Right lobe of liver (tissue), 6 donors: Measurements from ENCODE around the gene COCH. TPM values are rescaled to one million over a fixed set of nuclear protein-coding genes. Genes with fewer than 3 reads are reported as not detected.
"Not testable (repeated sequence)": the region's sequence is repeated elsewhere in the genome, so short reads cannot be mapped to it uniquely, and the experiment has no call there.

Experiments used
- ATAC-seq, 4 donors: fragments of 200-7000 bp; cut with Tn5 transposase; one replicate each; pipeline ENCODE4 v1.9.1; 2020; ENCODE audit warnings: mild to moderate bottlenecking in 4 of 4, moderate library complexity in 4 of 4
- DNase-seq, 3 donors: peaks; one replicate each; pipeline ENCODE4 v3.0.0-alpha.2; 2020
- H3K27ac ChIP-seq, 3 donors: fragments of 200-600 bp; one replicate each; pipeline ENCODE4 v1.8.0; 2022
- H3K27me3 ChIP-seq, 2 donors: fragments of 200-600 bp; one replicate each; pipeline ENCODE4 v1.8.0; 2022
- H3K36me3 ChIP-seq, 4 donors: fragments of 200-600 bp; sonication (generic) in 1 of 4; one replicate each; pipeline versions ENCODE4 v1.5.1 to v1.8.0; 2017 to 2022; ENCODE audit warnings: control low read depth in 1 of 4
- H3K4me1 ChIP-seq, 4 donors: fragments of 200-600 bp; sonication (generic) in 1 of 4; one replicate each; pipeline versions ENCODE4 v1.5.1 to v1.8.0; 2017 to 2022; ENCODE audit warnings: control low read depth in 1 of 4
- H3K4me3 ChIP-seq, 3 donors: fragments of 200-600 bp; one replicate each; pipeline ENCODE4 v1.8.0; 2022
- H3K9me3 ChIP-seq, 4 donors: fragments of 200-600 bp; sonication (generic) in 1 of 4; one replicate each; pipeline versions ENCODE4 v1.5.1 to v1.8.0; 2017 to 2022; ENCODE audit warnings: control low read depth in 1 of 4
- CTCF ChIP-seq, 4 donors: fragments of 200-600 bp in 3 of 4; fragments of 450-650 bp in 1 of 4; IDR thresholded peaks; one replicate each; pipeline versions ENCODE4 v1.5.1 to v1.8.0; 2016 to 2022; ENCODE audit warnings: antibody characterized with exemption in 4 of 4, mild to moderate bottlenecking in 2 of 4
- POLR2A ChIP-seq: fragments of 450-650 bp; IDR thresholded peaks from one replicate; pipeline ENCODE4 v1.6.1; 2017; ENCODE audit warnings: antibody characterized with exemption, mild to moderate bottlenecking
- WGBS: methylation state at CpG from one replicate; pipeline ENCODE4 v1.1.6; 2018; ENCODE audit warnings: low coverage, low lambda C conversion rate; ENCODE audit not compliant: insufficient coverage; ENCODE audit errors: missing lambda C conversion rate; 5-methylcytosine and 5-hydroxymethylcytosine counted together
- intact Hi-C, 2 donors: fragments of 100-400 bp; cut with DNase I; formaldehyde crosslinking; loops; one replicate each; pipeline versions ENCODE4 v1.11.2 to v1.14.1; 2022
- total RNA-seq, 6 experiments: library from RNA; depleted of rRNA in 2 of 6; stranded (reverse); fragments of >200 nt in 2 of 6; fragmentation: NEBNext Ultra II Directional in 3 of 6; extraction: Animal tissue kit (Norgen Biotek cat#: 25700) in 3 of 6; gene quantifications; one replicate each; pipeline versions ENCODE4 v1.1.0 to v1.2.4, GENCODE V29; 2016 to 2023
- donor health status: DM: no; HTN: yes; CAD: no.
- donor health status: DM: no; HTN: no; CAD: no.
- donor health status: DM: no; HTN: no; CAD: no.
- donor health status: DM: no; HTN: yes; CAD: no.
- donor health status: DM: no; HTN: yes; CAD: no.

The COCH gene
- total RNA-seq, 6 experiments from 2014 or later, result 0.14 to 2.9 (median 0.60) TPM; not detected in 1

- no peaks in the 10 kb centered on the region for H3K9me3 ChIP-seq
- H3K27me3 ChIP-seq, result no peaks in the 10 kb centered on the region
- no peak for TF ChIP-seq CTCF (IDR thresholded peaks at IDR 0.05)
- no peak for TF ChIP-seq POLR2A
- no peaks in the 10 kb centered on the region for H3K4me1 ChIP-seq
- DNase-seq (no peak), ATAC-seq (peak in 1 of 4 donors; percentile 32)
- intact Hi-C loops, result no loop called here
- H3K36me3 ChIP-seq, result peaks cover 0 to 16% (median 4%) of the 10 kb centered on the region in 4 donors
- WGBS, result 28% methylated on average over 2 of the region's 2 CpGs
- H3K27ac ChIP-seq, result no peak overlapping the region
- no peak overlapping the region for H3K4me3 ChIP-seq
Observed at GRCh38 chr14:30915596-30915995, 41.2 kb downstream of the COCH start.

GRCh38 chr14:30921305-30921704 lies 46.9 kb downstream of the COCH start:
- H3K27ac ChIP-seq, result no peak overlapping the region
- ATAC-seq (no peak), DNase-seq (no peak)
- intact Hi-C loops, result no loop called here
- no peaks in the 10 kb centered on the region for H3K27me3 ChIP-seq
- 26% methylated on average over 1 of the region's 1 CpG for WGBS
- H3K4me1 ChIP-seq, result no peaks in the 10 kb centered on the region
- no peaks in the 10 kb centered on the region for H3K9me3 ChIP-seq
- H3K36me3 ChIP-seq, result peaks cover 0 to 4% (median under 1%) of the 10 kb centered on the region in 4 donors
- TF ChIP-seq POLR2A, result no peak
- TF ChIP-seq CTCF (IDR thresholded peaks at IDR 0.05), result no peak
- no peak overlapping the region for H3K4me3 ChIP-seq

GRCh38 chr14:30921788-30922187 lies 47.4 kb downstream of the COCH start:
- H3K27me3 ChIP-seq, result no peaks in the 10 kb centered on the region
- TF ChIP-seq CTCF (IDR thresholded peaks at IDR 0.05), result no peak
- no peak for TF ChIP-seq POLR2A
- H3K36me3 ChIP-seq, result peaks cover 0 to 4% (median under 1%) of the 10 kb centered on the region in 4 donors
- WGBS, result 92% methylated on average over 2 of the region's 2 CpGs
- H3K4me1 ChIP-seq, result no peaks in the 10 kb centered on the region
- H3K27ac ChIP-seq, result no peak overlapping the region
- H3K4me3 ChIP-seq, result no peak overlapping the region
- intact Hi-C loops, result no loop called here
- no peak for ATAC-seq
- H3K9me3 ChIP-seq, result no peaks in the 10 kb centered on the region
- no peak for DNase-seq

- TF ChIP-seq CTCF (IDR thresholded peaks at IDR 0.05), result no peak
- no peak for TF ChIP-seq POLR2A
- no peak for ATAC-seq
- WGBS, result 96% methylated on average over 2 of the region's 2 CpGs
Observed at GRCh38 chr14:30925254-30925653, 50.9 kb downstream of the COCH start.

GRCh38 chr14:30928462-30928861 lies 54.1 kb downstream of the COCH start:
- Histone ChIP-seq H3K4me3 (no peak overlapping the region), H3K36me3 (peaks cover 0 to 7% (median 0%) of the 10 kb centered on the region in 4 donors), H3K27ac (no peak overlapping the region), H3K9me3 (no peaks in the 10 kb centered on the region), H3K27me3 (no peaks in the 10 kb centered on the region), H3K4me1 (no peaks in the 10 kb centered on the region)
- intact Hi-C loops, result no loop called here
- DNase-seq, result no peak
- ATAC-seq, result no peak
- no peak for TF ChIP-seq POLR2A
- no peak for TF ChIP-seq CTCF (IDR thresholded peaks at IDR 0.05)

More at GRCh38 chr14:30925254-30925653, 50.9 kb downstream of the COCH start:
- Histone ChIP-seq H3K4me1 (no peaks in the 10 kb centered on the region), H3K4me3 (no peak overlapping the region), H3K27ac (no peak overlapping the region), H3K9me3 (no peaks in the 10 kb centered on the region), H3K27me3 (no peaks in the 10 kb centered on the region), H3K36me3 (peaks cover 0 to 4% (median under 1%) of the 10 kb centered on the region in 4 donors)
- no peak for DNase-seq
- intact Hi-C loops, result no loop called here

GRCh38 chr14:30933937-30934336 lies 59.6 kb downstream of the COCH start:
- H3K27ac ChIP-seq, H3K4me1 ChIP-seq, ATAC-seq, H3K4me3 ChIP-seq, DNase-seq, H3K9me3 ChIP-seq, intact Hi-C loops, H3K27me3 ChIP-seq: not testable (repeated sequence)
- peaks cover 0 to 38% (median 14%) of the 10 kb centered on the region in 4 donors for H3K36me3 ChIP-seq
- 100% methylated on average over 13 of the region's 13 CpGs for WGBS
